HG03097 (cell line): ENCODE results near the gene PPP6R2.

Experiments used
- ATAC-seq: cut with Tn5 transposase; IDR thresholded peaks from one replicate; pipeline ENCODE4 v1.9.1; 2021; ENCODE audit not compliant: unreplicated experiment, low FRiP score

PPP6R2 gene

DNA sequence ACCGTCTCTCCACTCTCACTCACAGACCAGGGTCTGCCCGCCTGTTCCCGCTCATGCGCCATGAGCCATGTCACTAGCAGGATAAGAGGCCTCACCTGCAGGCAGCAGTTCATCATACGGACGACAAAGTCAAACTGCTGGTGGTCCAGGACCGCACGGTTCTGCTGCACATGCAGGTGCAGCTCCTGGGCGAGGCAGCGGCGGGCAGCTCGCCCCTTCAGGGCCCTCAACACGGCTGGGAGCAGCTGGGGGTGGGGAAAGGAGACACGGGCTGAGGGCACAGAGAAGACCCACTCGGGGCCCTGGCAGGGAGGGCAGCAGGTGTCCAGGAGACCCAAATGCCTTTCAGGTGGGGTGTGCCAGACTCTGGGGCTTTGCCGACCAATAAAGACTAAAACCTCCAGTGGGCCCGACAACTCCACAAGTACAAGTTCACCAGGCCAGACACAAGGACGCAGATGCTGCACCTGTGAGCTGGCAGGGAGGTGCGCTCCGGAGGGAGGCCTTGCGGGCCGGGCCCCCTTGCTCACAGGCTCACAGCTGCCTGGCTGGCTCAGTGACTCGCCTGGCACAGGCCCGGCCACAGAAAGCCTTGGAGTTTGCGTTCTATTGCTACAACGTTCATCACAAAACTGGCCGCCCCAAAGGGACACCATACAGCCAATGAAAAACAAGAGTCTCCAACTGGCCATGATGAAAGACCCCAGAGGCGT lies 120.2 kb downstream of the PPP6R2 start:
- no peak for ATAC-seq

DNA sequence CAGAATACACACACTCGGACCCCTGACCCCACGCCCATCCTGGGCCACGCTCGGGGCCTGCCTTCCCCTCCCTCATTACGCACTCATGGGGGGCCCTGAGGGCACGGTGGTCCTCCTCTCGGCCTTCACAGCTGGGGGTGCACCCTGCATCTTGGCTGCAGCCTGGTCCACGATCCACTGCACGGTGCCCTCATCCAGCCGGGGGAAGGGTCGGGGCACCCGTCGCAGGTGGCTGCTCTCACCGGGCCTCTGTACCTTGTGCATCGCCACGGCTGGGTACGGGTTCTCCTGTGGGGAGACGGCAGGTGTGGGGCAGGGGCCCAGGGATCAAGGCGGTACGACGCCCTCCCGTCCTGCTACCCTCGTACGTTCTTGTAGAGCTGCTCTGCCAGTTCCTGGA lies 121.3 kb downstream of the PPP6R2 start:
- ATAC-seq = no peak

DNA sequence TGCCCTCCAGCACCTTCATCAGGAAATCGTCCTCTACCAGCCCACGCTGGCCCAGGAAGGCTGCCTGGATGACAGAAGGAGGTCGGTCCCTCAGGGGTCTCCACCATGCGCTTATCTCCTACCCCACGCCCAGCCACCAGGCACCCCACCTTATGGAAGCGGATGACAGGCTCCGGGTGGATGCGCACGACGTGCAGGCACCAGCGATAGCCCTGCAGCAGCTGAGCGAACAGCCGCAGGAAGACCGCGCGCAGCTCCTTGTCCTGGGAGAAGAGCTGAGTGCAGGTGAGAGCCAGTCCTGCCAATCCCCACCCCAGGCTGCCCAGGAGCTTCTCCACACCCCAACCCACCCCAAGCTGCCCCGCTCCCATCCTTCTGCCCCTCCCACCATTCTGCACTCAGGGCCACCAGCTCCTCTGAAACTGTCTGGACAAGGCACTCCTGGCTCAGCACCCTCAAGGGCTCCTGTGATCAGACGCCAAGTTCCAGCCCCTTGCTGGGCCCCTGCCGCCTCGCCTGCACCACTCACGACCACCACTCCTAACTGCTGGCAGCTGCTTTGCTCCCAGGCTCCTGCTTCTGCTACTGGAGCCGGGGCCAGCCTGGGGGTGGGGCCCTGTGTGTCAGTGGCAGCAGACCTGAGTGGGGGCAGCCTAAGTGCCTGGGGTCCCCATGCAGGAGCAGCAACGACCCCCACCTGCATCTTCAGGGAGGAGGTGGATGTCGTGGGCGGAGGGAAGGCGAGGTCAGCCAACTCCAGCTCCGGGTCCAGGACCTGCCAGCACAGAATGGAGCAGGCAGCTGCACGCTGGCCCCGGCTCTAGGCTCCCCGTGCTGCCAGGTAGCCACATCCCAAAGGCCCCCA lies 122.2 kb downstream of the PPP6R2 start:
- ATAC-seq = no peak

DNA sequence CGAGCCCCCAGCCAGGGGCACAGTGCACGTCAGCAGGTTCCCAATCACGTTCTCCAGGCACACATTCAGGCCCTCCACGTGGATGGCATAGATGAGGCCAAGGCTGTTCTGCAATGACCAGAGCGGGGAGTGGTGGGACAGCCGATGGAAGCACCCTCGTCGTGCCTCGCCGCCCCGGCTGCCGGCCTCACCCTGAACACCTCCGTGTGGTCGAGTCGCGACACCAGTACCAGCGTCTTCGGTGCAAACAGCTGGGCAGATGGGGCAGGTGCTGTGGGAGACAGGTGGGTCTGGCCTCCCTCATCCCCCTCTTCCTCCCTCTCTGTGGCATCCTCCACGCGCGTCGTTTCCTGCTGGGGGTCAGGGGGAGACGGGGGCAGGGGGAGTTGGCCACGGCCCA lies 124.2 kb downstream of the PPP6R2 start:
- no peak for ATAC-seq

DNA sequence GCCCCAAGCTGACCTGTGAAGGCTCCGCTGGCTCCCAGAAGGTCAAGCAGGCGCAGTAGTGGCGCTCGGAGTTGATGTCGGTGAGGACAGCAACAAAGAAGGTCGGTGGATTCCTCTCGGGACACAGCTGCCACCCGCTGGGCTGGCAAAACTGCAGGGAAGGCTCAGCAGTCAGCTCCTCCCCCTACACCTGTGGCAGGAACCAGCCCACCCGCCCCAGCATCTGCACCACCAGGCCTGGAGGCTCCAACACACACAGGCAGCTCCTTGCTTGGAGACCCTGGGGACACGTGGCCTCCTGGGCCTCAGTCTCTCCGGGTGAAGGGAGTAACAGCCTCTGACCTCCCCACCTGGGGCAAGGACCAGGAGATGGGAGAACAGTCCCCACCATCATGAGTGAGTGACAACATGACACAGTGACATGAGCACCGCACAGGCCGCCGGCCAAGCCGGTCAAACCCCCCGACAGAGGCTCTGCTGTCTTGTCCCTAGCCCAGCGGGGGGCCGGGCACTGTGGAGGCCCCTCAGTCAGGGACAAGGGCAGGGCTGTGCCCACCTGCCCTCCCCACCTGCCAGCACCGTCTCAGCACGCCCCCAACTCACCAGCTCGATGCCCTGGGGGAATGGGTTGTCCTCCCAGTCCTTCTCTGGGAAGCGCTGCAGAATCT lies 124.8 kb downstream of the PPP6R2 start:
- no peak for ATAC-seq

DNA sequence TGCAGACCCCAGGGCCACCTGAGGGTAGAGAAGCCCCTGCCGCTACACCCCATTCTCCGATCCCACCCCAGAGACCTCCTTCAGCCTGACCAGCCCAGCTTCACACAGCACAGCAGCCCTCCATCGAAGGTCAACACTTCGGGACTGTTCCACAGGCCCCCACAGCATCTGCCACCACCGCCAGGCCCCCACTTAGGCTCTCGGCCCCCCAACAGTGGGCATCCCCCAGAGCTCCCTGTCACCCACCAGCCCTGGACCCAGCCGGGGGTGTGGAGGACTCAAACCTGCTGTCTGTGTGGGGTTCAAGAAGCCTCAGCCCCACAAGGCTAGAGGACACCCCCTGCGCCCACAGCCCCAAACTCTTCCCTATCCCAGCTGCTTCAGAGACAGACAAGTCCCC lies 125.5 kb downstream of the PPP6R2 start:
- no peak for ATAC-seq

DNA sequence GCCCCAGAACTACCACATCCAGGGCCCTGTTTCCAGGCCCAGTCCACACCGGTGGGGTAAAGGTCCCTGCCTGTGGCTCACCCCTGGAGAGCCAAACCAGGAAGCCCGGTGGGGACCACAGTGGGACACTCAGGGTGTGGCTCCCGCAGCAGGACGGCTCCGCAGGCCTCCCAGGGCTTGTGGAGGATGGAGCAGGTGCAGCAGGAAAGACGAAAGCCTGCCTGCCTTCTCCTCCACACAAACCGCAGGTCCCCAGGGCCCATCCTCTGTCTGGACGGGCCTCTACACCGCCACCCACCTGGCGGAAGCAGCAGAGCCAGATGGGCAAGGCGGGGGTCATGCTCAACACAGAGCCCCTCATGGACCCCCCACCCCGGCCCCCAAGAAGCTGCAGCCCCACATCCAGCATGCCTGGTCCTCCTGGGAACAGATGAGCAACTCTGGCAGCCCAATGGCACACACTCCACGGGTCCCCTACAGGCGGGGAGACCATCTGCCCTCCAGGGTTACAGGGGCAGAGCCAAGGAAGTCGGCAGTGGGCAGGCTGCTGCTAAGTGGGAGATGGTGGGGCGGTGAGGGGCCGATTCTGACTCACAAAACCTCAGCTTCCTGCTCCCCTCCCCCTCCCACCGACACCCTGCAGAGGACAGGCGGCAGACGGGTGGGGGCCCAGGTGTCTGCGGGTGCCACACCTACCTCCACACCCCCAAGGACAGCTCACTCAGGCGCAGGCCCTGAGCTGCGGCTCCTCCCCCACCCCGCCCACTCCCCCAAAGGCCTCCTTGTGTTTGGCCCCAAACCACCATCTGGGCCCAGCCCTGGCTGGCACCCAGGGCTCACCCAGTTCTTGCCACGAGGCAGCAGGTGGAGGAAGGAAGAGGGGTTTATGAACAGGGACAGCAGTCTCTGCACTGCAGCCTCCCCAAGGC lies 126.5 kb downstream of the PPP6R2 start:
- ATAC-seq = peak; percentile 45

DNA sequence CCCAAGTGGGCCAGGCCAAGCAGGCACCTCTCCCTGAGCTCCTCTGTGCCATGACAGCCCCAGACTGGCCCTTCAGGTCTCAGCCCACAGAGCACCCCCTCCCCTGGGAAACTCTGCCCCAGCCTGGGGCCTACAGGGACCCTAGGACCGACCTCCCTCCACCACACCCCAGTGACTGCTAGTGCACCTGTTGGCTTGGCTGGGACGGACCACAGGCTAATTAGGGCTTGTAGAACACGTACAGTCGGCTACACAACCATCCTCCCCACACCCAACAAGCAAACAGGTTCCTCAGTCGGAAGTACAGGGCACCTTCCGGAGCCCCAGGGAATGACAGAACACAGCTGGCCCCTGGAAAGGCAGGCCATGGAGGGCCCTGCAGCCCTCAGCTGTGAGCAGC lies 127.4 kb downstream of the PPP6R2 start:
- ATAC-seq = no peak

DNA sequence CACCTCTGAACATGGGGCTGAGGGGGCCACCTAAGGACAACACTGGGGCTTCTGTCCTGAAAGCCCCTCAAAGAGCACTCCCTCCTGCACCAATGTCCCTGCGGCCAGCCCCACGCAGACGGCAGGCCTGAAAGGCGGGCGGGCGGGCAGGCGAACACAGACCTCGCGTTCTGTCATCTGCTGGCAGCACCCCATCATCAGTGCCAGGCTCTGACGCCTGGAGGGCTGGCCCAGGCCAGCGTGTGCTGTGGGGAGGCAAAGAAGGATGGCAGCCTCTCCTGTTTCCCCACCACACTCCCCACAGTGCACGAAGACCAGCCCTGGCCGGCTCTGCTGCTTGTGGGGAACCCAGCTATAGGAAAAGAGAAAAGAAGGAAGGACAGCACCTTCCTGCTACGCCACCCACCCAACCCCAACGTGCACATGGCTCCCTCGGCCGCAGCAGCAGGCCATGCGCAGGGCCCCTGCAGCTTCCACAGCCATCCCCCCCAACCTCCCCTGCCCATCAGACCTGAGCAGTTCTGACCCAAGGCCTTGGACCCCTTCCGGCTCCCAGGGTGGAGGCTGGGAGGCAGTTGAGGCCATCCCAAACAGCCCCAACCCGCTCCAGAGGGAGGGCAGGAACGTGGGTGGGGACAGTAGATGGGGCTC lies 128.2 kb downstream of the PPP6R2 start:
- ATAC-seq = no peak

DNA sequence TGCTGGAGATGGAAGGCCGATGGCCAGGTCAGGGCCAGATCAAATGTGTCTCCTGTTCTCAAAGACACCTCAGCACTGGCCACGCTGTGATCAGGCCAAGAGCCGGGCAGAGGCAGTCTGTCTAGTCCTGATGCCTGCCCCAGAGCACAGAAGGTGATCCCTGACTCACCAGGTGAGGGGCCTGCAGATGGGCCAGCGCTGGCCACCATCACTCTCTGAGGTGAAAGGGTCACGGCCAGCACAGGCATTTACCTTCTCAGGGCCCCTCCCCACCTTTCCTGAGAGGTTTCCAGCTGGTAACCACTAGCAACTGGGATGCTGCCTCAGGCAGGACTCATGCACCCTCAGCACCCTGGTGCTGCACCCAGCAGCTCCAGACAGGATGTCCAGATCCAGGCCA lies 128.8 kb downstream of the PPP6R2 start:
- no peak for ATAC-seq

DNA sequence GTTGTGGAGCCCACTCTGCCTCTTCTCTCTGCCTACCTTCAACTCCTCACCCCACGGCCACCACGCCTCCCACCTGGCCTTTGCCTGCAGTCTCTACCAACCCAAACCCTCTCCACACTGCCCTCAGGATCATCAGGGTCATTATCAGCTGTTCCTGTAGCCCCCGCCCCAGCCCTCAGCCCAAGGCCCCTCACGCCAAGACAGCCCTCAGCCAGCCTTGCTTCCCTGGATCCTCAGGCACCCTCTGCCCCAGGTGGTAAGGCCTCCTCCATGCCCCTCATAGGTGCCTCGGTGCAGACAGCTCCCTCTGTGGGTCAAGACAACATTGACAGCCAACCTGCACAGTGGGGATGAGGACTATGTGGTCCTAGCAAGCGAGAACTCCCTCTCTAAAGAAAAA lies 130.0 kb downstream of the PPP6R2 start:
- no peak for ATAC-seq

DNA sequence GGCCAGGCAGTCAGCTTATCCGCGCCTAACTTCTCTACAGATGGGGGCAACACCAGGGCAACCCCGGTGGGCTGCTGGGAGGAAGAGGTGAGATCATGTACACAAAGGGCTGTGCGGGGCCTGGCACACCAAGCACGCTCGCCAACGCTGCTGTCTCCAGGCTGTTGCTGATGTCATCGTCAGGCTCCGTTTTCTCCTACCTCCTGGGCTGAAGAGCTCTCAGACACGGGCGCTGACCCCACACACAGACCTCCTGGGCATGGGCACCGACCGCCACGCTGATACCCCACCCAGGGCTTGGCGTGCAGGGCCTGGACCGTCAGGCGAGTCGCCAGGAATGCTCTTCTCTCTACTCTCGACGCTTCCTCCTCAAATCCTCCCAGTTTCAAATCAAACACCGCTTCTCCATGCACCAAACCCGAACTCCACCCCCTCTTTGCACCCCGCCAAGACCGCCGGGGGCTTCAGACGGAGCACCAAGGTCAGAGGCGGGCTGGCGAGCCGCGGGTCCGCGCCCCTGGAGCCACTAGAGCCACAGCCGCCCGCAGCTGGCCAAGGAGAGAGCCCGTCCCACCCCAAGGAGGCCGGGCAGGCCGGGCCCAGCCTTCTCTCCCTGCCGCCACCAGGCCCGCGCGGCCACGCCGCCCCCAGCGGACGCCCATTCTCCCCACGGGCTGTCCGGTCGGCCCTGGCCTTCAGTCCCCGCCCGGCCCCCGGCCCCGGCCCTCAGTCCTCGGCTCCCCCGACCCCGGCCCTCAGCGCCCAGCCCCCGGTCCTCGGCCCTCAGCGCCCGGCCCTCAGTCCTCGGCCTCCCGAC lies 130.9 kb downstream of the PPP6R2 start:
- no peak for ATAC-seq

DNA sequence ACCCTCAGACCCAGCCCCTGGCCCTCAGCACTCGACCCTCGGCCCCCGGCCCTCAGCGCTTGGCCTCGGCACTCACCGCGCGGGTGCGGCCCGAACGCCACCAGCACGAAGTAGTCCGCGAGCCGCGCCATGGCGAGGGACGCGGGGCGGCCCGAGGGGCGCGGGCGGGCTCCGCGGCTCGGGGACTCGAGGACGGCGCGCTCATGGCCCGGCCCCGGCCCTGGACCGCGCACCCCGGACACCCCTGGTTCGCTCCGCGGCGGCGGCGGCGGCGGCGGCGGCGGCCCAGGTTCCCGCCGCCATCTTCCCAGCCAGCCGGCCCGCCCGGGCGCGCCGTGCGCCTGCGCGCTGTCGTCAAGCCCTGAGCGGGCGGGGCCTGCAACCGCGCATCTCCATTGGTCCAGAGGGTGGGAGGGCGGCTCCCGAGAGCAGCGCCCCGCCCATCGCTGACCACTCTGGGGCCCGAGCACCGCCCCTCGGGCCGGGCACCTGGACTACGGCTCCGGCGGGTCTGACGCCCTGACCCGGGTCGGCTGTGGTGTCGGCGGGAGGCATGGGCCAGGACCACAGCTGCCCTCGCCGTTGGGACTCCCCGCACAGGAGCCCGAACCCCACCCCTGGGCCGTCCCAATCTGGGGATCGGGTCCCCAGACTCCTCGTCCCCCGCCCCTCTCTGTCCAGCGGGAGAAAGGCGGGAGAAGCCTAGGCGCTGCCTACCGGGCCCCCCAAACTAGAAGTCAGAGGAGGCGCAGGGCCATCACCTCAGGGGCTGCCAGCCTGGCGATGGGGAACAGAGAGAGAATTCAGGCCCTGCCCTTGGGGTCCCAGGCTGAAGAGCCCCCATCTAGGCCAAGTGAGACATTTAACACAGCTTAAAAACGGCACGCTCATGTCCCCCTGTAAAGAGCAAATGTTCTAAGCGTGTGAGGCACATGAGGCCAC lies 131.9 kb downstream of the PPP6R2 start, which contains the start of gene SBF1:
Gene SBF1, minus strand, starts transcription at position 326 of the 942 bp plus-strand sequence. Its CDS starts 195 bp downstream, at position 131.
- peak; percentile 70 for ATAC-seq

DNA sequence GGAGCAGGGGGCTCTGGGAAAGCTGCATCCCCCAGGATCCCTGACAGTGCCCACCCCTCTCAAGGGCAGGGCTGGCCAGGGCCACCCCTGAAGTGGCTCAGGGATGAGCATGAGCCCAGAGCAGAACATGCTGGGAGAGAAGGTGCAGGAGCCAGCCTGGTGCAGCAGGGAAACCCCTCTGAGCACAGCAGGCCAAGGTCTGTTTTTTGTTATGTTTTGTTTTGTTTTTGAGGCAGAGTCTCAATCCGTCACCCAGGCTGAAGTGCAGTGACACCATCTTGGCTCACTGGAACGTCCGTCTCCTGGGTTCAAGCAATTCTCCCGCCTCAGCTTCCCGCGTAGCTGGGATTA lies 132.5 kb downstream of the PPP6R2 start:
- ATAC-seq = no peak

DNA sequence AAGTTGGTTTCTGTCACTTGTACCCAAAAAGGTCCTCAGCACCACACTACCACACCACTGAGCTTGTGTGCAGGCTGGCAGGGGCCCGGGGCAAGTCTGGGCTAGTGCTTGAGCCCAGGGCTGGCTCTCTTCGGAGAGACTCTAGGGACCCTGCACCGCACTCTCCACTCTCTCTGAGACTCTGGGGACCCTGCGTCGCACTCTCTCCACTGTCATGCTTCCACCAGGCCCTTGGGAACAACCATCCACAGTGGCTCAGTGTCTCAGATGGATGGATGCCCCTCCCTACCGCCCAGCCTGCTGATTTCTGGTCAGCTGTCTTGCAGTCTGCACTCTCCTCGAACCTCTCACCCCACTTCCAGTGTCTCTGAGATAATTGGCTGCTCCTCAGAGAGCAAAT lies 133.7 kb downstream of the PPP6R2 start:
- ATAC-seq = no peak

DNA sequence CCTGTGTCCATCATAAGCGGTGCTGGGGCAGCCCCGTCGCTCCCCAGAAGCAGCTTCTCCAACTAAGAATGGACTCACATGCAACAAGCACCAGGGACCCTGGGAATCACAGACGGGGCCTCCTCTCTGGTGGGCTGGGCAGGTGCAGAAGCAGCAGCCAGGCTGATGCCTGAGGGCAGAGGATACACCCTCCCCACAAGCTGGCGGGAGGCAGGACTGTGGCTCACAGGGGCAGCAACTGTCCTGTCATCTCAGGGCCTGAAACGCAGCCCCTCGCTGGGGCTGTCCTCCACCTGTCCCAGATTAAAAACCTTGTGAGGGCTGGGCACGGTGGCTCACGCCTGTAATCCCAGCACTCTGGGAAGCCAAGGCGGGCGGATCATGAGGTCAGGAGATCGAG lies 134.8 kb downstream of the PPP6R2 start:
- no peak for ATAC-seq

DNA sequence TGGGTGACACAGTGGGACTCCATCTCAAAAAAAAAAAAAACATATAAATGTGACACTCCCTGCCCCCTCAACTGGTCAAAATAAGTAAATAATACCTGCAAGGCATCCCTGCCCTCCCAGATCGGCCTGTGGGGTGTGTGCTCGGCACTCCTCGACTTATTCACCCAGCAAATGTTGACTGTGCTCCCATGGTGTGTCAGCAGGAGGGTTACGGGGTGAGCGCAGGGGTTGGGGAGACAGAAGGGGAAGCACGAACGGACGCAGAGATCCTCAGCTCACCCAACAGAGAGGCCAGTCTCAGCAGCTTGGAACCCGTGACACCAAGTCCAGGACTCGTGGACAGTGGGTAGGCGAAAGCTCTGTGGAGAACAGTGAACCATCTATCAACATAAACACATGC lies 136.6 kb downstream of the PPP6R2 start:
- no peak for ATAC-seq

DNA sequence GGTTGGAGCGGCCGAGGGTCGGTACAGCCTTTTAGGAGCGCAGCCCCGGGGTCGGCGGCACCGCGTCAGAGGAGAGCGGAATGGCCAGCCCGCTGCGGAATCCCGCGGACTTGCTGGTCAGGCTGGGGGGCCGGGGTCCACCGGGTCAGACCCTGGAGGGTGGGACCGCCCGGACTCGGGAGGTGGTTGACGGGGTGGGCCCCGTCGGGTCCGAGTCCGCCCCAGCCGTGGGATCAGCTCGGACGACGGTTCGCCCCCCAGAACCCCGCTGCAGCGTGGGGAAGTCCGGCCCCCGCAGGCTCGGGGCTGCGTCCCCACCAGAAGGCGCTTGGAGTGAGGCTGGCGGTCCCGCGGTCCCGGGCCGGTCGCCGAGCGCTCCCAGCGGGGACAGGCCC lies 137.9 kb downstream of the PPP6R2 start:
- ATAC-seq = no peak
